SK-N-MC (cell line): ENCODE data around the gene SPATA31D1.

ENCODE experiments used
- EZH2 ChIP-seq: fragments of 200-600 bp; sonication (generic); IDR thresholded peaks from one replicate; pipeline ENCODE4 v1.6.1; 2017; ENCODE audit warnings: antibody characterized with exemption
- POLR2AphosphoS5 ChIP-seq: IDR thresholded peaks from 2 replicates; pipeline ENCODE4 v1.6.1; 2012; ENCODE audit warnings: mild to moderate bottlenecking, low read depth, low read length, borderline replicate concordance

- no peak for TF ChIP-seq EZH2
- no peak for TF ChIP-seq POLR2AphosphoS5
Measured at GRCh38 chr9:81971727-81972126, 16.8 kb upstream of the SPATA31D1 start.
